WERI-Rb-1 (cell line): ENCODE data around the gene PADI6.

Experiments used
- DNase-seq: peaks from one replicate; pipeline ENCODE4 v3.0.0-alpha.2; 2020
- H3K27ac ChIP-seq: fragments of 250-450 bp; sonication (Bioruptor Pico); 2 replicates; pipeline ENCODE4 v1.5.1; 2020; ENCODE audit warnings: mild to moderate bottlenecking, moderate library complexity
- H3K27me3 ChIP-seq: fragments of 250-450 bp; sonication (Bioruptor Pico); 2 replicates; pipeline ENCODE4 v1.5.1; 2021; ENCODE audit warnings: mild to moderate bottlenecking, low read depth, moderate library complexity; ENCODE audit not compliant: insufficient read depth, severe bottlenecking
- H3K36me3 ChIP-seq: fragments of 250-450 bp; sonication (Bioruptor Pico); 2 replicates; pipeline ENCODE4 v1.5.1; 2020; ENCODE audit warnings: mild to moderate bottlenecking, moderate library complexity
- H3K4me3 ChIP-seq: 2 replicates; pipeline ENCODE4 v1.5.1; 2011; ENCODE audit warnings: low read depth, mild to moderate bottlenecking, control low read depth, low read length
- H3K9me3 ChIP-seq: fragments of 250-450 bp; sonication (Bioruptor Pico); 2 replicates; pipeline ENCODE4 v1.5.1; 2021; ENCODE audit warnings: mild to moderate bottlenecking, moderate library complexity; ENCODE audit not compliant: severe bottlenecking
- TF ChIP-seq, protein P1 (sequence below): IDR thresholded peaks from 2 replicates; pipeline ENCODE4 v1.5.1; 2011; ENCODE audit warnings: low read depth, mild to moderate bottlenecking, control low read depth, inconsistent platforms, low read length

The PADI6 gene

DNA sequence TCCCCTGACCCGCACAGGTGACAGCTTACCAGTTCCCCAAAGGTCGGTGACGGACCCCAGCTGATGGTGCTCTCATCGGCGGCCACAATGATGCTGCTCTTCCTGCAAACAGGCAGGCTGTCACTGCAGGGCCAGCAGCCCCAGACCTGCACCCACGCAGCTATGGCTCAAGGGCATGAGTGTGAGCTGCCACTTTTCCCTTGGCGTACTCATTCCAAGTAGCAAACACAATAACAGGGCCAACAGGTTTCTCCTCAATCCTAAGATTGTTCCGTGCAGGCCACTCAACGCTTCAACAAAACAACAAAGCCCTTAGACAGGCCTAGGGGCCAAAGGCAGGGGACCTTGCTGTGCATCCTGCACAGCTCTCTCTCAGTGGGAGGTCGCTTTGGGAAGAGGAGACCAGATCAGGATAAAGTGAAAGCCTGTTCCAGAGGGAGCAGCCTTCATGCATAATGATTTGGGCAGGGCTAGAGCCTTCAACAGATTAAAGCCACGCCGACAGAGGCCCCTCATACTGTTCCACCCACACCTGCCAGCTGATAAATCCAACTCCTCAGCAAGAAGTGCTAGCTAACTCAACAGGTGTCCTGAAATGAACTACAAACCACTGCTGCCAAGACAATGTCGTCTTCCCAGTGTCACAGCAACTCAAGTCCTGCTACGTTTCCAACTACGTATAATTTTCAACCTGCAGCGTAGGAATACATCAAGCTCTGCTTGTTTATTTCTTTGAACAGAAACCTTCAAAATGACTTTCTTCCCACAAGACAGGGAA lies 40.3 kb downstream of the PADI6 start:
- no peaks in the 10 kb centered on the region for H3K9me3 ChIP-seq
- no peak for DNase-seq
- H3K27ac ChIP-seq, result no peak overlapping the region
- H3K4me3 ChIP-seq, result no peak overlapping the region
- peaks cover 87% of the 10 kb centered on the region for H3K36me3 ChIP-seq
- no peaks in the 10 kb centered on the region for H3K27me3 ChIP-seq
- TF ChIP-seq, protein P1, sequence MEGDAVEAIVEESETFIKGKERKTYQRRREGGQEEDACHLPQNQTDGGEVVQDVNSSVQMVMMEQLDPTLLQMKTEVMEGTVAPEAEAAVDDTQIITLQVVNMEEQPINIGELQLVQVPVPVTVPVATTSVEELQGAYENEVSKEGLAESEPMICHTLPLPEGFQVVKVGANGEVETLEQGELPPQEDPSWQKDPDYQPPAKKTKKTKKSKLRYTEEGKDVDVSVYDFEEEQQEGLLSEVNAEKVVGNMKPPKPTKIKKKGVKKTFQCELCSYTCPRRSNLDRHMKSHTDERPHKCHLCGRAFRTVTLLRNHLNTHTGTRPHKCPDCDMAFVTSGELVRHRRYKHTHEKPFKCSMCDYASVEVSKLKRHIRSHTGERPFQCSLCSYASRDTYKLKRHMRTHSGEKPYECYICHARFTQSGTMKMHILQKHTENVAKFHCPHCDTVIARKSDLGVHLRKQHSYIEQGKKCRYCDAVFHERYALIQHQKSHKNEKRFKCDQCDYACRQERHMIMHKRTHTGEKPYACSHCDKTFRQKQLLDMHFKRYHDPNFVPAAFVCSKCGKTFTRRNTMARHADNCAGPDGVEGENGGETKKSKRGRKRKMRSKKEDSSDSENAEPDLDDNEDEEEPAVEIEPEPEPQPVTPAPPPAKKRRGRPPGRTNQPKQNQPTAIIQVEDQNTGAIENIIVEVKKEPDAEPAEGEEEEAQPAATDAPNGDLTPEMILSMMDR, result no peak

DNA sequence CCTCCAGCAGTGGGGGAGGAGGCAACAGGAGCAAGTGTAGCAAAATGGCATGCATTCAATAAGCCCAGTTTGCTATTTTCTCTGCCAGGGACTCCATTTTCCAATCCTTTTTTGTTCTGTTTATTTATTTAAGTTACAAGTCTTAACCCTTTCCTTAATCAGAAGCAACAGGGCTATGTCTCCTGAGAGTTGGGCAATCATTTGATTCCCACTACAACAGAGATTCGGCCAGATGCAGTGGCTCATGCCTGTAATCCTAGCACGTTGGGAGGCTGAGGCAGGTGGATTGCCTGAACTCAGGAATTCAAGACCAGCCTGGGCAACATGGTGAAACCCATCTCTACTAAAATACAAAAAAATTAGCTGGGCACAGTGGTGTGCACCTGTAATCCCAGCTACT lies 42.0 kb downstream of the PADI6 start:
- Histone ChIP-seq H3K9me3 (no peaks in the 10 kb centered on the region), H3K27ac (no peak overlapping the region), H3K4me3 (no peak overlapping the region), H3K27me3 (no peaks in the 10 kb centered on the region), H3K36me3 (peaks cover 97% of the 10 kb centered on the region)
- TF ChIP-seq, protein P1, result no peak
- DNase-seq, result no peak

DNA sequence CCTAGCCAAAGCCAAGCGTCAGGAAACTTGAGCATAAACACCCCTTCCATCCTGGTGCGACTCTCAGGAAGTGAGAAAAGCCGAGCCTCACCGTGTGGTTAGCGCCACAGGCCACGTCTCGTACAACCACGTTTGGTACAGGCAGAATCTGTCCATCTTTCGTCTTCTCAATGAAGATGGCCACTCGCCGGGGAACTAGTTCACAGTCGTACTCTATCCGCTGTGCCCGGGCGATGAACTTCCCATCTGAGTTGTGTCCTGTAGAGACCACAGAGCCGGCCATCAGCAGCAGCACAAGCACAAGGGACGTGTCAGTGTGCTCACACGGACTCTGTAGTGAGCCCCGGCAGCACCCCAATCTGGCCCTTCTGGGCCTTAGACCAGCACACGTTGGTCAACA lies 44.4 kb downstream of the PADI6 start:
- Histone ChIP-seq H3K36me3 (peaks cover 97% of the 10 kb centered on the region), H3K27ac (no peak overlapping the region), H3K4me3 (no peak overlapping the region), H3K27me3 (no peaks in the 10 kb centered on the region), H3K9me3 (no peaks in the 10 kb centered on the region)
- TF ChIP-seq, protein P1, result no peak
- DNase-seq, result no peak

DNA sequence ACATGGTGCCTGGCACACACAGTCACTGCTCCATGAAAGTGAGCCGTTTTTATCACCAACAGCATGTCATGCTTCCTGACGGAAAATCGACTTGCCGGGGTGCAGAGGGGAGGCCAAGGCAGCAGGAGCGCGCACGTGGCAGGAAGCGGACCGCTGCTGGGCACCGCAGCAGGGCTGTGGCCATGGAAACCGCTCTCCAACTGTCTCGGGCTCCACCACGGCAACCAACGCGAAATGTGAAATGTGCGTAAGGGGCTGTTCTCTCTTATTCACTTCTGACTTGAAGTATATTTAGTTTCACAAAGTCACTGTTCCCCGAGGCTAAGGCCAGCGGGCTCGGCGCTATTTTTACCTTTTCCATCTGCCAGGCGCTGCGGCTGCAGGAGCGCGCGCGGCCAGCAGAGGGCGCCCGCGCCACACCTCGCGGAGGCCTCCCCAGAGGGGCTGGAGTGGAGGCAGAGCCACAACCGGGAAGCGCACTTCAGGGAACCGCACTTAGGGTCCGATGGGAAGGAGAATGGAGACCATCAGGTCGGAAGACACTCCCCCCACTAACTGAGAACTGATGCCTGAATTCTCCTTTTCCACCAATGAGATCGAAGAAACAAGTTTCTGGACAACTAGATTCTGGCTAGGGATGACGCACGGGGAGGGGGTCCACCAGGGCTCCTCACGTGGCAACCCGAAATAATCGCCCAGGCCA lies 47.8 kb downstream of the PADI6 start:
- Histone ChIP-seq H3K36me3 (peaks cover 98% of the 10 kb centered on the region), H3K27ac (peak overlapping the region; percentile 61), H3K27me3 (no peaks in the 10 kb centered on the region), H3K9me3 (no peaks in the 10 kb centered on the region), H3K4me3 (no peak overlapping the region)
- TF ChIP-seq, protein P1, result peak; percentile 87
- peak; percentile 72 for DNase-seq

DNA sequence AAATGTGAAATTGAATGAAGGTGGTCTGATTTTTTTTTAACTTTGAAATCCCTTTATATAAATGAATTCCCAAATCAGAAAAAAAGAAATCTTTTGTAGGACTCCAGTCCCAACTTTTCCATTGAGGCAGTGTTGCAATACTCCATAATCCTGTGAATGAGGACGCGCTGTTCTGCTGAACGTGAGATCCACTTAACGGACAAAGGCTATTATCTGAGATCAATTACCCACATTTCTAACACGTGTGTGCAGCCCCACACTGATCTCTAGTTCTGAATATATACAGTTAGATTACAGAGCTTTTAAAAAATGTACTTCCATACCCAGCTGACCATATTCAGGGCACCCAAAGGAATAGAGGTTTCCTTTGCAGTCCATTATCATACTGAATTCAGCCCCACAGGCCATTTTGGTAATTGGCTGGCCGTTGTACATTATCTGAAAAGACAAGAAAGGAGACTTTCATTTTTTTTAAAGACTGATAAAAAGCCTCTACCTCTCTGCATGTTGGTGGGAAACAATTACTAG lies 48.5 kb downstream of the PADI6 start:
- Histone ChIP-seq H3K4me3 (no peak overlapping the region), H3K27me3 (no peaks in the 10 kb centered on the region), H3K9me3 (no peaks in the 10 kb centered on the region), H3K36me3 (peaks cover 98% of the 10 kb centered on the region), H3K27ac (peak overlapping the region; percentile 61)
- TF ChIP-seq, protein P1, result no peak
- no peak for DNase-seq
